Measurements from ENCODE around the gene EPM2A. TPM values are rescaled to one million over a fixed set of nuclear protein-coding genes. Genes with fewer than 3 reads are reported as not detected.

EPM2A gene
- total RNA-seq, 1 experiment from 2014 or later, result 5.7 TPM

DNA sequence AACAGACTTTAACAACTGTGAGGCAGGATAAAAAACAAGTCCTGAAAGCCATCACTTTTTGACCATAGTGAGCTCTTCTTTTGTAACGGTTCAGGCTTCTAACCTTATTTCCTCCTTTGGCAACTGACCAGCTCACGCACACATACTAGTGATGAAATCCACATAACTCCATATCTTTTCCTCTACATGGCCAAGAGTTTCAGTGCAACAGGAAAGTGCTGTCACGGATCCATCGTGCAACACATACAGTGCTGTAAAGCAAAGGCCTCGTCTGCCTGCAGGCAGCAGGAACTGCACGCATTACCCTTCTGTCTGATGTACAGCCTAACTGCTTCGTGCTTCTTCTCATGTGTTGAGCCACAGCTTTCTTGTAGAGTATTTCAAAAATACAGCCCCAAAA is 108.5 kb downstream of the EPM2A start:
- intact Hi-C loops (cut with micrococcal nuclease; ENCODE audit: unreplicated experiment) (no loop called here), in situ Hi-C loops (cut with HindIII; ENCODE audit: low pct_unique_long_range_greater_than_20kb, low sequenced_read_pairs) (no loop called here)
- ChIA-PET CTCF (no interaction called here), POLR2A (no interaction called here)
- H3K4me3 ChIP-seq (ENCODE audit: low read depth in 2 of 2, low read length in 2 of 2), result no peak overlapping the region
- no peak for DNase-seq (ENCODE audit: low read depth, low spot score)
- H3K36me3 ChIP-seq (ENCODE audit: control insufficient read depth, insufficient read depth, low read length), result no peaks in the 10 kb centered on the region
- no TSS peak for BruUV-seq (replicated peaks)
- no peaks in the 10 kb centered on the region for H3K4me1 ChIP-seq (ENCODE audit: control insufficient read depth, insufficient read depth, low read length)
- no peaks in the 10 kb centered on the region for H3K27me3 ChIP-seq (ENCODE audit: control insufficient read depth, insufficient read depth, low read length)
- no peak for ATAC-seq
- H3K27ac ChIP-seq (ENCODE audit: low read length), result no peak overlapping the region
- no peak for TF ChIP-seq CTCF (IDR thresholded peaks at IDR 0.05)
- TF ChIP-seq SIN3A (IDR thresholded peaks at IDR 0.05; ENCODE audit: borderline replicate concordance, insufficient read depth, low read depth, low read length), result no peak
- no peak for TF ChIP-seq POLR2AphosphoS5 (IDR thresholded peaks at IDR 0.05; ENCODE audit: low read depth, low read length)
- no peak for TF ChIP-seq REST (IDR thresholded peaks at IDR 0.05; ENCODE audit: insufficient read depth in 1 of 2, low read depth in 2 of 2, low read length in 1 of 2)
- TF ChIP-seq TCF7L2 (IDR thresholded peaks at IDR 0.05; ENCODE audit: low read depth, low read length), result no peak
- no peaks in the 10 kb centered on the region for H3K9me3 ChIP-seq (ENCODE audit: control insufficient read depth, insufficient read depth, low read depth, low read length)

- ATAC-seq, result no peak
Measured at GRCh38 chr6:145623231-145623630, 112.1 kb downstream of the EPM2A start.

More at GRCh38 chr6:145623231-145623630, 112.1 kb downstream of the EPM2A start:
- BruUV-seq (replicated peaks), result no TSS peak
- TF ChIP-seq CTCF (IDR thresholded peaks at IDR 0.05), result no peak
- no peak for TF ChIP-seq TCF7L2 (IDR thresholded peaks at IDR 0.05; ENCODE audit: low read depth, low read length)
- TF ChIP-seq POLR2AphosphoS5 (IDR thresholded peaks at IDR 0.05; ENCODE audit: low read depth, low read length), result no peak
- TF ChIP-seq REST (IDR thresholded peaks at IDR 0.05; ENCODE audit: insufficient read depth in 1 of 2, low read depth in 2 of 2, low read length in 1 of 2), result no peak
- TF ChIP-seq SIN3A (IDR thresholded peaks at IDR 0.05; ENCODE audit: borderline replicate concordance, insufficient read depth, low read depth, low read length), result no peak
- no peak for DNase-seq (ENCODE audit: low read depth, low spot score)
- H3K27ac ChIP-seq (ENCODE audit: low read length), result no peak overlapping the region
- intact Hi-C loops (cut with micrococcal nuclease; ENCODE audit: unreplicated experiment), result no loop called here
- H3K9me3 ChIP-seq (ENCODE audit: control insufficient read depth, insufficient read depth, low read depth, low read length), result no peaks in the 10 kb centered on the region
- no peaks in the 10 kb centered on the region for H3K27me3 ChIP-seq (ENCODE audit: control insufficient read depth, insufficient read depth, low read length)
- no peaks in the 10 kb centered on the region for H3K36me3 ChIP-seq (ENCODE audit: control insufficient read depth, insufficient read depth, low read length)
- in situ Hi-C loops (cut with HindIII; ENCODE audit: low pct_unique_long_range_greater_than_20kb, low sequenced_read_pairs), result no loop called here
- CTCF ChIA-PET, result no interaction called here
- no peaks in the 10 kb centered on the region for H3K4me1 ChIP-seq (ENCODE audit: control insufficient read depth, insufficient read depth, low read length)
- H3K4me3 ChIP-seq (ENCODE audit: low read depth in 2 of 2, low read length in 2 of 2), result no peak overlapping the region
- POLR2A ChIA-PET, result no interaction called here
